ENCODE data around the gene STK25. TPM values are rescaled to one million over a fixed set of nuclear protein-coding genes. Genes with fewer than 3 reads are reported as not detected.

STK25 gene
- total RNA-seq, 4 donors from 2014 or later: 236 to 364 (median 266) TPM

Small RNA genes lying within 50 kb of the gene (microRNA-seq; reads per million reads assigned to microRNA genes)
- gene MIR3133: not detected

Small RNA genes lying within 50 kb of the gene (small RNA-seq; reads per million reads assigned to genes)
- gene MIR3133: not detected

Other genes starting within 250 kb of the STK25 start
- 100 to 1,000 TPM; 303 to 490 (median 435) TPM for gene HDLBP, start 192.9 kb downstream of the STK25 start, total RNA-seq
- gene SEPTIN2, start 192.7 kb downstream of the STK25 start, total RNA-seq: 100 to 1,000 TPM; 340 to 417 (median 365) TPM
- 10 to 100 TPM; 16.9 to 24.1 (median 20.3) TPM for gene FARP2, start 152.3 kb downstream of the STK25 start, total RNA-seq
- 10 to 100 TPM; 22.2 to 32.1 (median 27.0) TPM for gene BOK, start 50.2 kb upstream of the STK25 start, total RNA-seq
- 10 to 100 TPM; 42.9 to 53.6 (median 46.2) TPM for gene THAP4, start 128.6 kb upstream of the STK25 start, total RNA-seq
- 100 to 1,000 TPM in 1 of 4 donors, 10 to 100 TPM in 3; 58.5 to 129 (median 86.2) TPM for gene ATG4B, start 129.1 kb upstream of the STK25 start, total RNA-seq
- 10 to 100 TPM in 3 of 4 donors, 1 to 10 TPM in 1; 9.6 to 24.0 (median 15.7) TPM for gene DTYMK, start 178.2 kb upstream of the STK25 start, total RNA-seq
- 10 to 100 TPM; 42.2 to 76.3 (median 59.9) TPM for gene ING5, start 193.5 kb upstream of the STK25 start, total RNA-seq
- 10 to 100 TPM; 20.2 to 34.4 (median 23.0) TPM for gene D2HGDH, start 226.0 kb upstream of the STK25 start, total RNA-seq